ENCODE measurements around the gene ZNF586.

DNA sequence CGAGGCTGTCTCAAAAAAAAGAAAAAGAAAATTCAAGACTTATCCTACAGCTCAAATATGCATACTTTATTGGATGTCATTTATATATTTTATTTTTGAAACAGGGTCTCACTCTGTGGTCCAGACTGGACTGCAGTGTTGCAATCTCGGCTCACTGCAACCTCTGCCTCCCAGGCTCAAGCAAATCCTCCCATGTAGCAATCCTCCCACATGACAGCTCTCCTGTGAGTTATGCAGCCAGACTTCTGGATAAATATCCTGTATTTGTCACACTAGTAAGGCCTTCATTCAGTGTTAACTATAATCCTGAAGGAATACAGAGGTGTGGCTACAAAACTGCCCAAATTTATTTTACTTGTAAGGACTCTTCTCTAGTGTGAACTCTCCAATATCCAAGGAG is 38.1 kb downstream of the ZNF586 start:
- TF ChIP-seq ZNF155 (tag by site-specific recombination; IDR thresholded peaks at IDR 0.05) (no peak), ZNF596 (tag by site-specific recombination; IDR thresholded peaks at IDR 0.05) (no peak), ZNF610 (tag by site-specific recombination; IDR thresholded peaks at IDR 0.05; ENCODE audit: borderline replicate concordance) (no peak), ZNF830 (tag by site-specific recombination; IDR thresholded peaks at IDR 0.05; ENCODE audit: low read depth) (no peak), ZNF140 (tag by site-specific recombination; IDR thresholded peaks at IDR 0.05) (no peak), ZNF707 (tag by site-specific recombination; IDR thresholded peaks at IDR 0.05) (no peak), ZBTB8A (tag by site-specific recombination; IDR thresholded peaks at IDR 0.05) (no peak), ZBTB1 (tag by site-specific recombination; IDR thresholded peaks at IDR 0.05) (no peak), ZNF324 (tag by site-specific recombination; IDR thresholded peaks at IDR 0.05) (no peak), ZNF24 (tag by site-specific recombination; IDR thresholded peaks at IDR 0.05) (no peak)
- TF ChIP-seq, protein P1, sequence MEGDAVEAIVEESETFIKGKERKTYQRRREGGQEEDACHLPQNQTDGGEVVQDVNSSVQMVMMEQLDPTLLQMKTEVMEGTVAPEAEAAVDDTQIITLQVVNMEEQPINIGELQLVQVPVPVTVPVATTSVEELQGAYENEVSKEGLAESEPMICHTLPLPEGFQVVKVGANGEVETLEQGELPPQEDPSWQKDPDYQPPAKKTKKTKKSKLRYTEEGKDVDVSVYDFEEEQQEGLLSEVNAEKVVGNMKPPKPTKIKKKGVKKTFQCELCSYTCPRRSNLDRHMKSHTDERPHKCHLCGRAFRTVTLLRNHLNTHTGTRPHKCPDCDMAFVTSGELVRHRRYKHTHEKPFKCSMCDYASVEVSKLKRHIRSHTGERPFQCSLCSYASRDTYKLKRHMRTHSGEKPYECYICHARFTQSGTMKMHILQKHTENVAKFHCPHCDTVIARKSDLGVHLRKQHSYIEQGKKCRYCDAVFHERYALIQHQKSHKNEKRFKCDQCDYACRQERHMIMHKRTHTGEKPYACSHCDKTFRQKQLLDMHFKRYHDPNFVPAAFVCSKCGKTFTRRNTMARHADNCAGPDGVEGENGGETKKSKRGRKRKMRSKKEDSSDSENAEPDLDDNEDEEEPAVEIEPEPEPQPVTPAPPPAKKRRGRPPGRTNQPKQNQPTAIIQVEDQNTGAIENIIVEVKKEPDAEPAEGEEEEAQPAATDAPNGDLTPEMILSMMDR (tag by site-specific recombination; IDR thresholded peaks at IDR 0.05): no peak
- TF ChIP-seq, protein P2, sequence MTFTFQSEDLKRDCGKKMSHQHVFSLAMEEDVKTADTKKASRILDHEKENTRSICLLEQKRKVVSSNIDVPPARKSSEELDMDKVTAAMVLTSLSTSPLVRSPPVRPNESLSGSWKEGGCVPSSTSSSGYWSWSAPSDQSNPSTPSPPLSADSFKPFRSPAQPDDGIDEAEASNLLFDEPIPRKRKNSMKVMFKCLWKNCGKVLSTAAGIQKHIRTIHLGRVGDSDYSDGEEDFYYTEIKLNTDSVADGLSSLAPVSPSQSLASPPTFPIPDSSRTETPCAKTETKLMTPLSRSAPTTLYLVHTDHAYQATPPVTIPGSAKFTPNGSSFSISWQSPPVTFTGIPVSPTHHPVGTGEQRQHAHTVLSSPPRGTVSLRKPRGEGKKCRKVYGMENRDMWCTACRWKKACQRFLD (tag by site-specific recombination; IDR thresholded peaks at IDR 0.05): no peak
- TF ChIP-seq, protein P3, sequence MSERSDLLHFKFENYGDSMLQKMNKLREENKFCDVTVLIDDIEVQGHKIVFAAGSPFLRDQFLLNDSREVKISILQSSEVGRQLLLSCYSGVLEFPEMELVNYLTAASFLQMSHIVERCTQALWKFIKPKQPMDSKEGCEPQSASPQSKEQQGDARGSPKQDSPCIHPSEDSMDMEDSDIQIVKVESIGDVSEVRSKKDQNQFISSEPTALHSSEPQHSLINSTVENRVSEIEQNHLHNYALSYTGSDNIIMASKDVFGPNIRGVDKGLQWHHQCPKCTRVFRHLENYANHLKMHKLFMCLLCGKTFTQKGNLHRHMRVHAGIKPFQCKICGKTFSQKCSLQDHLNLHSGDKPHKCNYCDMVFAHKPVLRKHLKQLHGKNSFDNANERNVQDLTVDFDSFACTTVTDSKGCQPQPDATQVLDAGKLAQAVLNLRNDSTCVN (tag by site-specific recombination; optimal IDR thresholded peaks at IDR 0.05): no peak

Measured in HEK293 (cell line).